ENCODE data around the gene WDR64.
A peak's percentile ranks its signal among the peaks of the same experiment; 100 is the strongest.
"Not testable (repeated sequence)": the region's sequence is repeated elsewhere in the genome, so short reads cannot be mapped to it uniquely, and the experiment has no call there.

Gene WDR64

GRCh38 chr1:241701483-241702295 lies 49.6 kb downstream of the WDR64 start:
- DNase-seq (ENCODE audit: low read depth in 2 of 2), result no peak

- no peak for DNase-seq (ENCODE audit: low read depth in 2 of 2)
These were observed 50.6 kb downstream of the WDR64 start for GRCh38 chr1:241702442-241703373.

GRCh38 chr1:241703739-241704138 lies 51.7 kb downstream of the WDR64 start:
- not testable (repeated sequence) for DNase-seq (ENCODE audit: low read depth in 2 of 2)

GRCh38 chr1:241706257-241706656 lies 54.2 kb downstream of the WDR64 start:
- no peak for DNase-seq (ENCODE audit: low read depth in 2 of 2)

GRCh38 chr1:241706967-241707366 lies 54.9 kb downstream of the WDR64 start:
- DNase-seq (ENCODE audit: low read depth in 2 of 2), result no peak

GRCh38 chr1:241707442-241707841 lies 55.4 kb downstream of the WDR64 start:
- no peak for DNase-seq (ENCODE audit: low read depth in 2 of 2)

- DNase-seq (ENCODE audit: low read depth in 2 of 2), result no peak
These were observed 59.2 kb downstream of the WDR64 start for GRCh38 chr1:241711326-241711725.

- DNase-seq (ENCODE audit: low read depth in 2 of 2), result no peak
These were observed 61.2 kb downstream of the WDR64 start for GRCh38 chr1:241713316-241713715.

GRCh38 chr1:241714321-241715218 lies 62.5 kb downstream of the WDR64 start:
- DNase-seq (ENCODE audit: low read depth in 2 of 2), result no peak

GRCh38 chr1:241715435-241715834 lies 63.4 kb downstream of the WDR64 start:
- DNase-seq (ENCODE audit: low read depth in 2 of 2), result no peak

GRCh38 chr1:241715956-241716355 lies 63.9 kb downstream of the WDR64 start:
- DNase-seq (ENCODE audit: low read depth in 2 of 2), result no peak

- DNase-seq (ENCODE audit: low read depth in 2 of 2), result peak in 1 of 2 donors; percentile 7
These were observed 65.0 kb downstream of the WDR64 start for GRCh38 chr1:241716915-241717656.

GRCh38 chr1:241717975-241718374 lies 65.9 kb downstream of the WDR64 start:
- DNase-seq (ENCODE audit: low read depth in 2 of 2), result no peak

- no peak for DNase-seq (ENCODE audit: low read depth in 2 of 2)
These were observed 68.9 kb downstream of the WDR64 start for GRCh38 chr1:241721011-241721410.

- no peak for DNase-seq (ENCODE audit: low read depth in 2 of 2)
These were observed 70.9 kb downstream of the WDR64 start for GRCh38 chr1:241722947-241723346.

- DNase-seq (ENCODE audit: low read depth in 2 of 2), result no peak
These were observed 72.8 kb downstream of the WDR64 start for GRCh38 chr1:241724741-241725356.

GRCh38 chr1:241730031-241730430 lies 78.0 kb downstream of the WDR64 start:
- no peak for DNase-seq (ENCODE audit: low read depth in 2 of 2)

GRCh38 chr1:241733899-241734298 lies 81.8 kb downstream of the WDR64 start:
- DNase-seq (ENCODE audit: low read depth in 2 of 2), result no peak

GRCh38 chr1:241734533-241734932 lies 82.5 kb downstream of the WDR64 start:
- no peak for DNase-seq (ENCODE audit: low read depth in 2 of 2)

GRCh38 chr1:241735493-241735926 lies 83.4 kb downstream of the WDR64 start:
- DNase-seq (ENCODE audit: low read depth in 2 of 2), result not testable (repeated sequence)
